K562 (cell line): ENCODE measurements around the gene TSC22D1. TPM values are rescaled to one million over a fixed set of nuclear protein-coding genes. Genes with fewer than 3 reads are reported as not detected.

ENCODE experiments used
- ATAC-seq: fragments of 200-7000 bp; cut with Tn5 transposase; 3 replicates; pipeline ENCODE4 v1.9.1; 2020; ENCODE audit warnings: moderate library complexity
- Bru-seq: library from RNA; stranded (reverse); fragments of 400-500 nt; gene quantifications from one replicate; lab custom pipeline; 2021; lab: Mats Ljungman, UMichigan
- BruChase-seq, 2 experiments: library from RNA; stranded (reverse); fragments of 400-500 nt; gene quantifications; one replicate each; lab custom pipeline; 2021; lab: Mats Ljungman, UMichigan
- BruUV-seq: library from RNA; stranded (reverse); fragments of 400-500 nt; replicated peaks from 2 replicates; lab custom pipeline; 2021; lab: Mats Ljungman, UMichigan
- CTCF ChIA-PET: fragments of 300-600 bp; formaldehyde crosslinking; extraction: SDS; loops from one replicate; lab custom pipeline; 2021; ENCODE audit warnings: low intra/inter-chr PET ratio; lab: Yijun Ruan, JAX
- POLR2A ChIA-PET: fragments of 300-600, 350-650 bp; sonication (Branson Sonifier 250); formaldehyde crosslinking; extraction: SDS; loops from one replicate; lab custom pipeline; 2021; ENCODE audit warnings: antibody characterized with exemption, inconsistent platforms; lab: Yijun Ruan, JAX
- DNase-seq, 4 experiments: peaks; one replicate each; pipeline versions ENCODE4 v3.0.0 to v3.0.0-alpha.2; 2011 to 2018; ENCODE audit warnings: low spot score in 3 of 4, mixed read lengths in 3 of 4; ENCODE audit errors: extremely low read depth in 1 of 4
- FAIRE-seq: peaks from 2 replicates; lab custom pipeline; 2011; peaks lifted over from hg19 to GRCh38; lab: Jason Lieb, UNC
- H2AFZ ChIP-seq: 2 replicates; pipeline ENCODE4 v1.6.0; 2011; ENCODE audit warnings: low read depth, low read length, control low read depth, inconsistent platforms
- H3K27ac ChIP-seq: fragments of 200-600 bp; 3 replicates; pipeline ENCODE4 v1.8.0; 2011; ENCODE audit warnings: low read depth, mild to moderate bottlenecking, control low read depth, inconsistent platforms, low read length, moderate library complexity, mixed read lengths; ENCODE audit errors: extremely low read depth
- H3K27me3 ChIP-seq, 2 experiments: fragments of 300-600 bp in 1 of 2; 2 replicates in 1 of 2; 3 replicates in 1 of 2; pipeline versions ENCODE4 v1.6.0 to v1.8.0; 2011; ENCODE audit warnings: inconsistent platforms in 2 of 2, low read length in 2 of 2, mild to moderate bottlenecking in 1 of 2, mixed read lengths in 1 of 2, moderate library complexity in 1 of 2; ENCODE audit not compliant: control insufficient read depth in 2 of 2, insufficient read depth in 2 of 2
- H3K36me3 ChIP-seq: fragments of 300-600 bp; 3 replicates; pipeline ENCODE4 v1.8.0; 2011; ENCODE audit warnings: mild to moderate bottlenecking, low read length, inconsistent platforms; ENCODE audit not compliant: control insufficient read depth, insufficient read depth
- H3K4me1 ChIP-seq, 2 experiments: fragments of 200-600 bp in 1 of 2; replicated peaks in 1 of 2; 2 replicates in 1 of 2; 3 replicates in 1 of 2; pipeline versions ENCODE4 v1.5.1 to v1.8.0; 2011; ENCODE audit warnings: inconsistent platforms in 2 of 2, low read length in 2 of 2, mild to moderate bottlenecking in 1 of 2, mixed read lengths in 1 of 2, moderate library complexity in 1 of 2; ENCODE audit not compliant: control insufficient read depth in 2 of 2, insufficient read depth in 2 of 2
- H3K4me2 ChIP-seq: 2 replicates; pipeline ENCODE4 v1.6.1; 2011; ENCODE audit warnings: low read length, control low read depth, inconsistent platforms, mixed read lengths; ENCODE audit not compliant: insufficient read depth
- H3K4me3 ChIP-seq: fragments of 200-600 bp; sonication (generic), shearing (Covaris generic); 2 replicates; pipeline ENCODE4 v1.5.1; 2016; ENCODE audit warnings: control low read depth, inconsistent platforms
- H3K79me2 ChIP-seq: fragments of 200-600 bp; 3 replicates; pipeline ENCODE4 v1.8.0; 2011; ENCODE audit warnings: low read length, inconsistent platforms; ENCODE audit not compliant: control insufficient read depth, insufficient read depth
- H3K9ac ChIP-seq, 2 experiments: 2 replicates each; pipeline versions ENCODE4 v1.6.0 to v1.6.1; 2011; ENCODE audit warnings: low read depth in 2 of 2, low read length in 2 of 2, control low read depth in 1 of 2, inconsistent platforms in 1 of 2, mild to moderate bottlenecking in 1 of 2, mixed read lengths in 1 of 2; ENCODE audit not compliant: insufficient read depth in 1 of 2
- H3K9me1 ChIP-seq: one replicate; pipeline ENCODE4 v1.6.0; 2011; ENCODE audit warnings: inconsistent platforms, mild to moderate bottlenecking, low read length, moderate library complexity; ENCODE audit not compliant: control insufficient read depth, insufficient read depth
- H3K9me3 ChIP-seq: replicated peaks from 2 replicates; pipeline ENCODE4 v1.5.1; 2011; ENCODE audit warnings: low read depth, low read length, inconsistent platforms; ENCODE audit not compliant: control insufficient read depth, insufficient read depth
- H4K20me1 ChIP-seq: replicated peaks from 2 replicates; pipeline ENCODE4 v1.6.1; 2011; ENCODE audit warnings: low read length, inconsistent platforms, mixed read lengths; ENCODE audit not compliant: control insufficient read depth, insufficient read depth
- PHF20 ChIP-seq: fragments of 450-650 bp; IDR thresholded peaks from 2 replicates; pipeline ENCODE4 v1.6.1; 2018; ENCODE audit not compliant: partially characterized antibody
- RBM39 ChIP-seq: fragments of 200-400 bp; formaldehyde crosslinking; optimal IDR thresholded peaks from 2 replicates; pipeline ENCODE3; 2018; ENCODE audit warnings: low read depth, low read length
- SMC3 ChIP-seq: conservative IDR thresholded peaks from 2 replicates; pipeline ENCODE4 v1.6.1; 2011; ENCODE audit warnings: low read depth, low read length, improper control_type of control experiment; ENCODE audit not compliant: insufficient read depth
- TFAM ChIP-seq: fragments of 250-450 bp; sonication (Bioruptor Pico); conservative IDR thresholded peaks from 2 replicates; pipeline ENCODE4 v1.5.0; 2021; ENCODE audit warnings: mild to moderate bottlenecking, moderate library complexity
- YY1 ChIP-seq, 3 experiments: IDR thresholded peaks; 2 replicates each; pipeline ENCODE4 v1.6.1; 2011; ENCODE audit warnings: low read length in 2 of 3, mild to moderate bottlenecking in 2 of 3, moderate library complexity in 2 of 3, borderline replicate concordance in 1 of 3, control low read depth in 1 of 3, low read depth in 1 of 3; ENCODE audit not compliant: insufficient read depth in 3 of 3, insufficient replicate concordance in 2 of 3, control insufficient read depth in 1 of 3, insufficient read length in 1 of 3; ENCODE audit errors: extremely low read depth in 1 of 3
- ZBTB33 ChIP-seq: sonication (generic); formaldehyde crosslinking; IDR thresholded peaks from 2 replicates; pipeline ENCODE4 v1.8.1; 2023; ENCODE audit warnings: mild to moderate bottlenecking, missing genetic modification reagents
- WGBS: fragments of 100-300 bp; shearing (Covaris generic); methylation state at CpG from one replicate; pipeline ENCODE4 v1.1.6; 2016; ENCODE audit warnings: low coverage, mixed read lengths; ENCODE audit not compliant: insufficient coverage; ENCODE audit errors: missing lambda C conversion rate; 5-methylcytosine and 5-hydroxymethylcytosine counted together
- in situ Hi-C: fragments of 300-500 bp; cut with MboI; formaldehyde crosslinking; loops from 4 replicates; pipeline ENCODE4 v1.15.0; 2018; ENCODE audit warnings: inconsistent platforms, mixed read lengths
- intact Hi-C: fragments of 100-400 bp; cut with micrococcal nuclease; formaldehyde crosslinking; loops from 2 replicates; pipeline ENCODE4 v1.14.2; 2022
- long read RNA-seq, 3 experiments: library from polyadenylated mRNA in 2 of 3; library from RNA in 1 of 3; unstranded in 2 of 3; stranded (forward) in 1 of 3; transcript quantifications; one replicate each; pipeline ENCODE4 v2.0.0, GENCODE V29; 2019 to 2022
- polyA minus RNA-seq, 3 experiments: library from RNA; depleted of rRNA, polyadenylated mRNA; stranded (reverse); fragments of >200 nt; gene quantifications; 2 replicates each; pipeline ENCODE4 v1.2.3, GENCODE V29; 2011
- polyA plus RNA-seq, 8 experiments: library from polyadenylated mRNA; depleted of rRNA in 4 of 8; stranded (reverse) in 5 of 8; unstranded in 3 of 8; fragments of >200 nt; fragmentation: Nextera tagmentation in 2 of 8; fragmentation: Illumina TruSeq in 1 of 8; extraction: Ambion mirVana in 2 of 8; extraction: Trizol in 1 of 8; gene quantifications; 2 replicates each; pipeline versions ENCODE4 v1.2.1 to v1.2.3, GENCODE V29; 2011 to 2014; ENCODE audit warnings: inconsistent platforms in 1 of 8, missing spikeins in 1 of 8
- total RNA-seq, 7 experiments: library from RNA; depleted of rRNA in 6 of 7; stranded (reverse); fragments of >200 nt in 6 of 7; fragmentation: Illumina TruSeq in 2 of 7; extraction: Trizol in 2 of 7; gene quantifications; 2 replicates each; pipeline versions ENCODE4 v1.2.1 to v1.2.3, GENCODE V29; 2011 to 2021; ENCODE audit warnings: low replicate concordance in 1 of 7

Gene TSC22D1
- 20.2 and 29.3 TPM in 2 replicates for total RNA-seq (2011; cell fraction: chromatin; rRNA removed; ENCODE audit: low replicate concordance)
- 19.9 and 21.0 TPM in 2 replicates for total RNA-seq (2011; cell fraction: nucleolus; rRNA removed)
- total RNA-seq (2011; cell fraction: nucleoplasm; rRNA removed) = 24.5 and 25.0 TPM in 2 replicates
- total RNA-seq (2014; rRNA removed) (4.8 and 6.7 TPM in 2 replicates), total RNA-seq (2014; rRNA removed; fragmentation: Illumina TruSeq; extraction: Trizol) (8.4 TPM in 2 replicates), total RNA-seq (2015; rRNA removed; fragmentation: Illumina TruSeq; extraction: Trizol) (8.2 and 8.4 TPM in 2 replicates), total RNA-seq (2021) (8.5 and 9.6 TPM in 2 replicates), polyA plus RNA-seq (2011; rRNA removed) (14.0 and 19.8 TPM in 2 replicates), polyA plus RNA-seq (2014; fragmentation: Illumina TruSeq; extraction: Trizol) (8.4 and 8.8 TPM in 2 replicates), polyA plus RNA-seq (2014; fragmentation: Nextera tagmentation; extraction: Ambion mirVana) (1 to 10 TPM; 2.6 to 3.0 TPM), polyA plus RNA-seq (2014; rRNA removed) (7.4 and 10.4 TPM in 2 replicates), polyA minus RNA-seq (2011; rRNA and poly(A)+ RNA removed) (15.7 and 18.3 TPM in 2 replicates), Bru-seq, nascent RNA (percentile 51 among the genes with signal in this experiment), BruChase-seq, experiment 1, labeled RNA remaining after a 2-hour chase (percentile 56 among the genes with signal in this experiment), BruChase-seq, experiment 2, labeled RNA remaining after a 6-hour chase (percentile 56 among the genes with signal in this experiment)
- 8.5 and 12.1 TPM in 2 replicates for polyA plus RNA-seq (2011; cell fraction: cytosol; rRNA removed)
- 10.5 and 15.4 TPM in 2 replicates for polyA plus RNA-seq (2011; cell fraction: nucleus; rRNA removed)
- polyA plus RNA-seq (2012) = 9.9 and 10.3 TPM in 2 replicates
- polyA minus RNA-seq (2011; cell fraction: cytosol; rRNA and poly(A)+ RNA removed) = 7.5 and 9.9 TPM in 2 replicates
- 17.1 and 29.2 TPM in 2 replicates for polyA minus RNA-seq (2011; cell fraction: nucleus; rRNA and poly(A)+ RNA removed)
- long read RNA-seq, experiment 1, full-length matches to known transcripts = 26 of 30 reads
- long read RNA-seq, experiment 1, partial matches to known transcripts = 3 of 30 reads
- long read RNA-seq, experiment 1, other reads (novel, unspliced or antisense) = 1 of 30 reads
- long read RNA-seq, experiment 2, full-length matches to known transcripts = 20 of 30 reads
- long read RNA-seq, experiment 2, partial matches to known transcripts = 0 of 30 reads
- long read RNA-seq, experiment 2, other reads (novel, unspliced or antisense) = 10 of 30 reads
- long read RNA-seq, experiment 3, transcript TSC22D1-201 (3 exons, 3,135 nt) = major isoform, 12 of 14 reads
- long read RNA-seq, experiment 3, partial matches to known transcripts = 0 of 14 reads
- long read RNA-seq, experiment 3, other reads (novel, unspliced or antisense) = 1 of 14 reads

DNA sequence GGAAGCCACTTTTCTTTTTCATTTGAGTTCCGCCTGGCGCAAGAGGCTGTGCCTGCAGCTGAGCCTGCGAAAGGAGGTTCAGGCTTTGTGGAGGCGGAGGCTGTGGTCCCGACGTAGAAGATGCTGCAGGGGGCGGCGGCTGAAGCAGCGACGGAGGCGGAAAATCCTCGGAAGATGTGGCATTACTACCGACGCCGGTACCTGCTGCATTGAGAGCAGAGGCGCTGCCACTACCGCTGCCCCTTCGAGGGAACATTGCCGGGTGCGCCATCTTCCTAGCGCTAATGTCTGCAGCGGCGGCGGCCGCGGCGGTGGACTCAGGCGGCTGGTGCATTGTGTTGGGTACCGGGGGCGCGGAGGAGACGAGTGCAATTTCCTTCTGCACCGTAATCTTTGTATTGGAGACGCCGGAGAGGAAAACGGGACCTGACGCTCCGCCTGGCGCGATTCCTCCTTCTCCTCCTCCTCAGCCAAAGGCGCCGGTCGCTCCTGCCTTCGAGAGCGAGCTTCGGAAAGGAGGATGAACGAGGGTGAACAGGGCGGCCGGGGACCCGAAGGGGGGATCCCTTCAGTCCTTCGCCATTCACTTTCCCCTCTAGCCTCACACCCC lies at the start of gene TSC22D1:
Gene TSC22D1 (minus strand): TSS at position 590 of the 610 bp plus-strand sequence. CDS start 256 bp downstream, at position 334.
- 100% methylated on average over 1 of the region's 51 CpGs for WGBS
- no peaks in the 10 kb centered on the region for H3K9me1 ChIP-seq
- ChIA-PET CTCF (no interaction called here), POLR2A (no interaction called here)
- no peaks in the 10 kb centered on the region for H4K20me1 ChIP-seq
- in situ Hi-C loops = no loop called here
- H3K9me3 ChIP-seq = no peaks in the 10 kb centered on the region
- H3K4me3 ChIP-seq = peak within 1 kb of the TSS; percentile 70
- peak within 1 kb of the TSS; percentile 56 to 92; a peak in 3 of 4 replicates for H3K9ac ChIP-seq
- H3K4me2 ChIP-seq = peak within 1 kb of the TSS; percentile 72
- peaks cover 0 to 25% of the 10 kb centered on the region in 2 experiments; a peak in 4 of 5 replicates for H3K4me1 ChIP-seq
- H3K79me2 ChIP-seq = no peaks in the 10 kb centered on the region
- no peak for DNase-seq
- H2AFZ ChIP-seq = peak within 1 kb of the TSS; percentile 89
- intact Hi-C loops = no loop called here
- H3K27me3 ChIP-seq = no peaks in the 10 kb centered on the region
- no peak for TF ChIP-seq PHF20
- TF ChIP-seq YY1 (IDR thresholded peaks at IDR 0.05; ENCODE audit: borderline replicate concordance in 1 of 3, control insufficient read depth in 1 of 3, extremely low read depth in 1 of 3, insufficient read depth in 3 of 3, insufficient read length in 1 of 3, insufficient replicate concordance in 2 of 3, low read depth in 1 of 3, low read length in 2 of 3) = peak in 1 of 3 experiments; percentile 26
- no peak for TF ChIP-seq SMC3
- TF ChIP-seq RBM39 = no peak
- peak; percentile 31; the same call in 1 of the 2 replicates for TF ChIP-seq ZBTB33 (CRISPR knock-in tag)
- TF ChIP-seq TFAM (CRISPR knock-in tag) = no peak
- TF ChIP-seq, all 486 proteins: peak for 2
- Histone ChIP-seq H3K27ac (peak within 1 kb of the TSS; percentile 83; the same call in 2 of the 3 replicates), H3K36me3 (no peaks in the 10 kb centered on the region)
- no peak for ATAC-seq
- BruUV-seq = no TSS peak
- FAIRE-seq = no peak
